Peyer's patch (tissue), 4 donors: ENCODE measurements around the gene SPRR2G.

Source experiments
- CTCF ChIP-seq, 6 experiments: fragments of 450-650 bp in 4 of 6; fragments of 200-600 bp in 2 of 6; sonication (generic) in 1 of 6; IDR thresholded peaks; one replicate each; pipeline ENCODE4 v1.5.1; 2017 to 2019; ENCODE audit warnings: antibody characterized with exemption in 6 of 6, mild to moderate bottlenecking in 3 of 6, moderate library complexity in 1 of 6
- POLR2A ChIP-seq, 2 donors: fragments of 450-650 bp; IDR thresholded peaks; one replicate each; pipeline ENCODE4 v1.5.1; 2017; ENCODE audit warnings: antibody characterized with exemption in 2 of 2, mild to moderate bottlenecking in 2 of 2, moderate library complexity in 2 of 2

DNA sequence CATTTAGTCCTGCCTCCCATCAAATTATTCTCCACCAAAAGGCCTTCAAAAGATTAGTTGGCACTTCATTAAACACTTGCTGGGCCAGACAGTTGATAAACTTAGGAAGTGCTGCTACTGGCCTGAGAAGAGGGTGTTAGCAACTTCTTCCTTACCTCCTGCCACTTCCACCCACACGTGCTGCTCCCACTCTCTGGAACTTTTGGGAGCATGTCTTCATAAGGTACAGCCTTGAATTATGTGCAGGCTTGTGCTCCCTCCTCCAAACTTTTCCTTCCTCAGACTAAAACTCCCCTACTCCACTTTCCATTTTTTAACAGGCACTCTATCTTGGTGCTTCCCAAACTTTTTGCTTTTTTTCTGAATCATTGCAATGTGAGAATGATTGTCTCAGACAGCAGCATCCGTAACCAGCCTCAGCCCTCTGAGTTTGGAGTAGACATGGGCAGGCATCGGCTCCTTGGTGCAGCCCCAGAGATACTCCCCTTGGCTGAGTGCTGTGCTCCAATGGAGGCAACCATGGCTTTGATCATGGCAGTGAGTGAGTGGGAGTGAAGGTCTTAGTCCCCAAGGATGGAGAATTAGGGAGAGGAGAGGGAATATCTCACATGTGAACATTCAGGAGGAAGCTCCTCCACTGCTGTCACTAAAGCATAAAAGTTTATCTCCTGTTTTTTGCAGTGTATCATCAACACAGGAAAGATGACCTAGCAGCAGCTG lies 43.8 kb upstream of the SPRR2G start:
- TF ChIP-seq POLR2A (IDR thresholded peaks at IDR 0.05) (no peak), CTCF (IDR thresholded peaks at IDR 0.05) (no peak)
